Measurements from ENCODE around the gene ADAMTS12. TPM values are rescaled to one million over a fixed set of nuclear protein-coding genes. Genes with fewer than 3 reads are reported as not detected.

ADAMTS12 gene
- total RNA-seq, 6 experiments from 2014 or later = 42.2 to 49.7 (median 47.2) TPM

DNA sequence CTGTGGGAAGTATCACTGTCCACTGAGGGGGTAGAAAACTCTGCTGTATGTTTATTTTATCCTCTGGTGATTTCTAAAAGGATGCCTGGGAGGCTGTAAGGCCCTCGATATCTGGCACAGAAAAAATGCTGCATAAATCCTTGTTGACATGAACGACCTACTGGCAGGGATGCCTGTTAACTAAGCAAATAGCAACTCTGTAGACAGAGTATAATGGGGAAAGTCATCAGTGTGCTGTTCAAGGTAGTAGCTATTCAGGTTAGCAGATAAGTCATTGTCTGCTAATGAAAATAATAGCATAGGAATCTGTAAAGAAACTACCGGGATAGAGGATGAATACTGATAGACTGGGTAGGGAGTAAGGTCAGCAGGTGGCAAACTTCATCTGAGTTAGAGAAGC is 256.2 kb downstream of the ADAMTS12 start:
- H3K9me3 Mint-ChIP-seq = no peaks in the 10 kb centered on the region
- no peak overlapping the region for H3K4me3 Mint-ChIP-seq
- no peak overlapping the region for H3K27ac Mint-ChIP-seq
- H3K36me3 Mint-ChIP-seq (ENCODE audit: low read depth) = peaks cover 43% of the 10 kb centered on the region
- peaks cover 17% of the 10 kb centered on the region for H3K4me1 Mint-ChIP-seq (ENCODE audit: low read depth)
- no peaks in the 10 kb centered on the region; the same call in 1 of the 2 replicates for H3K27me3 Mint-ChIP-seq (ENCODE audit: insufficient read depth)
- no peak for DNase-seq
- TF ChIP-seq, protein P1, sequence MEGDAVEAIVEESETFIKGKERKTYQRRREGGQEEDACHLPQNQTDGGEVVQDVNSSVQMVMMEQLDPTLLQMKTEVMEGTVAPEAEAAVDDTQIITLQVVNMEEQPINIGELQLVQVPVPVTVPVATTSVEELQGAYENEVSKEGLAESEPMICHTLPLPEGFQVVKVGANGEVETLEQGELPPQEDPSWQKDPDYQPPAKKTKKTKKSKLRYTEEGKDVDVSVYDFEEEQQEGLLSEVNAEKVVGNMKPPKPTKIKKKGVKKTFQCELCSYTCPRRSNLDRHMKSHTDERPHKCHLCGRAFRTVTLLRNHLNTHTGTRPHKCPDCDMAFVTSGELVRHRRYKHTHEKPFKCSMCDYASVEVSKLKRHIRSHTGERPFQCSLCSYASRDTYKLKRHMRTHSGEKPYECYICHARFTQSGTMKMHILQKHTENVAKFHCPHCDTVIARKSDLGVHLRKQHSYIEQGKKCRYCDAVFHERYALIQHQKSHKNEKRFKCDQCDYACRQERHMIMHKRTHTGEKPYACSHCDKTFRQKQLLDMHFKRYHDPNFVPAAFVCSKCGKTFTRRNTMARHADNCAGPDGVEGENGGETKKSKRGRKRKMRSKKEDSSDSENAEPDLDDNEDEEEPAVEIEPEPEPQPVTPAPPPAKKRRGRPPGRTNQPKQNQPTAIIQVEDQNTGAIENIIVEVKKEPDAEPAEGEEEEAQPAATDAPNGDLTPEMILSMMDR (IDR thresholded peaks at IDR 0.05) = no peak

DNA sequence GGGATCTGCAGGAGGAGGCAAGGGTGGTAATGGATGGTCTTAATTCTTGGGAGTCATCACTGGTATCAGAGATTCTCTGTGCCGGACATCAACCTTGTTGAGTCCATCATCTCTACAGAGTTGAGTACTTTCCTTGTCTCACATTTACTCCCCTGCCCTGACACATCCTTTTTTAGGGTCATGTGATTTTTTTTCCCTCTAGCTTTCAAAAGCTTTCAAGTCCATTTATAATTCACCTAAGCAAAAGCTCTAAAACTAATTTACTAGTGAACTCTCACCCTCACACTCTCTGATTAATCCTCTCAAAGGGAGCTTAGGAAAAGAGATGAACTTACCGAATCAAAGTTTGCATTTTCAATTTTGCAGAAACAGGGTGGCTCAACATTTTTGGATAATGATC is 258.1 kb downstream of the ADAMTS12 start:
- no peaks in the 10 kb centered on the region; the same call in 1 of the 2 replicates for H3K27me3 Mint-ChIP-seq (ENCODE audit: insufficient read depth)
- peaks cover 28% of the 10 kb centered on the region for H3K4me1 Mint-ChIP-seq (ENCODE audit: low read depth)
- TF ChIP-seq, protein P1 (IDR thresholded peaks at IDR 0.05) = no peak
- H3K4me3 Mint-ChIP-seq = no peak overlapping the region
- peaks cover 39% of the 10 kb centered on the region for H3K36me3 Mint-ChIP-seq (ENCODE audit: low read depth)
- no peak overlapping the region for H3K27ac Mint-ChIP-seq
- DNase-seq = no peak
- no peaks in the 10 kb centered on the region for H3K9me3 Mint-ChIP-seq

DNA sequence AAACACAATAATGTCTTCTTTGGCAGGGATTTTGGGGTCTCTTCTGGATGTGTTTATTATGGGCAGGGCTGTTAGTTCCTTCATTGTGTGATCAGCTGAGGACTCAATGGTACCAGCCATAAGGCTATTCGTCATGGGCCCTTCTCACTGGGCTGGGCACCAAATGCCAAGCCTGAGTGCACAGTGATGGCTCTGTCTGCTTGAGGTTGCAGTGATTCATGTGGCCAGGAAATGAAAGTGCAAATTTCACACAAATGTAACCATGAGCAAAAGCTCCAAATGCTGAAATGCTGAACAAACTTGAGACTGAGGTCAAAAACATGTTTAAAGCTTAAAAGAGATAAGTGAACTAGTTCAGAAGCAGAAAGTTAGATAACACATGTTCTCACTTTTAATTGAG is 260.0 kb downstream of the ADAMTS12 start:
- no peak overlapping the region for H3K4me3 Mint-ChIP-seq
- no peaks in the 10 kb centered on the region for H3K9me3 Mint-ChIP-seq
- H3K27ac Mint-ChIP-seq = no peak overlapping the region
- no peak for DNase-seq
- TF ChIP-seq, protein P1 (IDR thresholded peaks at IDR 0.05) = no peak
- peaks cover 18% of the 10 kb centered on the region for H3K4me1 Mint-ChIP-seq (ENCODE audit: low read depth)
- H3K27me3 Mint-ChIP-seq (ENCODE audit: insufficient read depth) = no peaks in the 10 kb centered on the region; the same call in 1 of the 2 replicates
- H3K36me3 Mint-ChIP-seq (ENCODE audit: low read depth) = peaks cover 23% of the 10 kb centered on the region

DNA sequence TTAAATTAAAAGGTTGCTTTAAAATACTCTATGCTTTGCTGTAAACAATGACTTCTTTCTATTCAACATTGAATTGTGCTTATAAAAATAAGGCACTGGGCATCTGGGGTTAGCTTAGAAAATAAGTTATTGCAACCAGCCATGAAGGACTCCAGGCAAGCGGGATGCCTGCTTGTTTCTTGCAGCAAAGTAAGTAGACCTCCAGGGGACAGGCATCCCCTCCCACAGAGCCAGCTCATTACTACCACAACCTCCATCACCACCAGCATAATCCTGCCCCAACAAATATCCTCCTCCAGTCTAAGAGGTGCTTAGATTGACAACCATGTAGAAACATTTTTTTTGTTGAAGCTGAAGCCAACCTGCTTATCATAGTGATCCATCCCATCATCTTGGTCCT is 260.7 kb downstream of the ADAMTS12 start:
- H3K27ac Mint-ChIP-seq = no peak overlapping the region
- DNase-seq = no peak
- H3K4me3 Mint-ChIP-seq = no peak overlapping the region
- peaks cover 21% of the 10 kb centered on the region for H3K36me3 Mint-ChIP-seq (ENCODE audit: low read depth)
- peaks cover 18% of the 10 kb centered on the region for H3K4me1 Mint-ChIP-seq (ENCODE audit: low read depth)
- H3K9me3 Mint-ChIP-seq = no peaks in the 10 kb centered on the region
- H3K27me3 Mint-ChIP-seq (ENCODE audit: insufficient read depth) = no peaks in the 10 kb centered on the region; the same call in 1 of the 2 replicates
- TF ChIP-seq, protein P1 (IDR thresholded peaks at IDR 0.05) = no peak

DNA sequence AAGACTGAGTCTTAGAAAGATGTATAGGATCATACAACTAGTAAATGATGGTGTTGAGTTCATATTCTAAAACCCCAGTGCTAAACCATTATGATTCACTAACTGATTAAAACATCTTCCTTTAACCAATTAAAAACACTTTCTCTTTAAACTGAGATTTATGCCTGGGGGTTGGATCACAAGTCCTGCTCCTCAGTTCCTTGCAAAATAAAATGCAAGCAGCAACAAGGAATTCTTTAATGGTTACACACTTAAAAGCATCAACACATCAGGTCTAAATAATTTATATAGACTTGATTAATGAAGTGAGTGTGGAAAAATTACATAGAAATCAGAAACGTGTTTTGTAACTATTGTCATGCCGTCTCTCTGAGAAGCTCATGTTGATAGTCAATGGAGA is 261.8 kb downstream of the ADAMTS12 start:
- Mint-ChIP-seq H3K9me3 (no peaks in the 10 kb centered on the region), H3K4me1 (ENCODE audit: low read depth) (peaks cover 18% of the 10 kb centered on the region), H3K27ac (no peak overlapping the region), H3K36me3 (ENCODE audit: low read depth) (peaks cover 21% of the 10 kb centered on the region), H3K4me3 (no peak overlapping the region), H3K27me3 (ENCODE audit: insufficient read depth) (no peaks in the 10 kb centered on the region; the same call in 1 of the 2 replicates)
- TF ChIP-seq, protein P1 (IDR thresholded peaks at IDR 0.05) = no peak
- no peak for DNase-seq

DNA sequence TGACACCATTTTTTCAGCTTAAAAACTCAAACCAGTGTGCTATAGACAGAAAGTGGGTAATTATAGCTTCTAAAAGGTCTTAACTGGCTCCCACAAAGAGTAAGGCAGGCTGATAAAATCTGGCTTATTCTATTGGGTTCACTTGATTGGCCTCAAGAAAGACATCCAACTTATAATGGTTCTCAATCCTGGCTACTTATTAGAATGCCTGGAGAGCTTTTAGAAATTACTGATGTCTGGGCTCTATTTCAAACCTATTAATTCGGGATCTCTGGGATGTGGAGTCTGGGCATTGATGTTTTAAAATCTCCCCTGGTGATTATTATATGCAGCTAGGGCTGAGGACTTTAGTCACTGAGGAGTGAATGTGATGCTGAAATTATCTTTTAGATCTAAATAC is 263.0 kb downstream of the ADAMTS12 start:
- Mint-ChIP-seq H3K9me3 (no peaks in the 10 kb centered on the region), H3K36me3 (ENCODE audit: low read depth) (peaks cover 23% of the 10 kb centered on the region), H3K27me3 (ENCODE audit: insufficient read depth) (no peaks in the 10 kb centered on the region; the same call in 1 of the 2 replicates), H3K4me1 (ENCODE audit: low read depth) (peaks cover 18% of the 10 kb centered on the region), H3K4me3 (no peak overlapping the region), H3K27ac (no peak overlapping the region)
- TF ChIP-seq, protein P1 (IDR thresholded peaks at IDR 0.05) = no peak
- no peak for DNase-seq
